ENCODE data around the gene INPP5B. TPM values are rescaled to one million over a fixed set of nuclear protein-coding genes. Genes with fewer than 3 reads are reported as not detected.

Gene INPP5B
- total RNA-seq, 1 experiment from 2014 or later = 21.5 TPM

DNA sequence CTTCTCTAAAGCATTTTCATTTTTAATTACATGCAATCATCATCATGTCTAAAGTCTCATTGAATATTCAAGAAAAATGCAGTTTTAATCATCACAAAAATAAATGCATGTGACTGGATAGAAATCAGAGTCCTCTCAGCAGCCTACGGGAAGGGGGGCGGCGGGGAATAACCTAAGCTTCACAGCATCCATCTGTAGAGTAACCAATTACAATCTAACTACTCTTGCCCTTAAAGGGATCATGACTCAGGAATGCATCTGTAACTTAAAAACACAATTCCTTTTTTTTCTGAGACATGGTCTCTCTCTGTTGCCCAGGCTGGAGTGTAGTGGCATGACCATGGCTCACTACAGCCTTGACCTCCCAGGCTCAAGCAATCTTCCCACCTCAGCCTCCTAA lies 110.1 kb downstream of the INPP5B start:
- H3K27ac Mint-ChIP-seq (ENCODE audit: unreplicated experiment) = no peak overlapping the region
- H3K36me3 Mint-ChIP-seq (ENCODE audit: insufficient read depth, unreplicated experiment) = peaks cover 26% of the 10 kb centered on the region
- H3K9me3 Mint-ChIP-seq (ENCODE audit: low read depth, unreplicated experiment) = no peaks in the 10 kb centered on the region
- CTCF ChIA-PET = no interaction called here
- intact Hi-C loops (cut with micrococcal nuclease; ENCODE audit: unreplicated experiment) = no loop called here
- BruUV-seq (replicated peaks) = no TSS peak
- no peak overlapping the region for H3K4me3 Mint-ChIP-seq (ENCODE audit: low read depth, unreplicated experiment)
- no peak for DNase-seq
- H3K27me3 Mint-ChIP-seq (ENCODE audit: unreplicated experiment) = no peaks in the 10 kb centered on the region
- TF ChIP-seq, protein P1, sequence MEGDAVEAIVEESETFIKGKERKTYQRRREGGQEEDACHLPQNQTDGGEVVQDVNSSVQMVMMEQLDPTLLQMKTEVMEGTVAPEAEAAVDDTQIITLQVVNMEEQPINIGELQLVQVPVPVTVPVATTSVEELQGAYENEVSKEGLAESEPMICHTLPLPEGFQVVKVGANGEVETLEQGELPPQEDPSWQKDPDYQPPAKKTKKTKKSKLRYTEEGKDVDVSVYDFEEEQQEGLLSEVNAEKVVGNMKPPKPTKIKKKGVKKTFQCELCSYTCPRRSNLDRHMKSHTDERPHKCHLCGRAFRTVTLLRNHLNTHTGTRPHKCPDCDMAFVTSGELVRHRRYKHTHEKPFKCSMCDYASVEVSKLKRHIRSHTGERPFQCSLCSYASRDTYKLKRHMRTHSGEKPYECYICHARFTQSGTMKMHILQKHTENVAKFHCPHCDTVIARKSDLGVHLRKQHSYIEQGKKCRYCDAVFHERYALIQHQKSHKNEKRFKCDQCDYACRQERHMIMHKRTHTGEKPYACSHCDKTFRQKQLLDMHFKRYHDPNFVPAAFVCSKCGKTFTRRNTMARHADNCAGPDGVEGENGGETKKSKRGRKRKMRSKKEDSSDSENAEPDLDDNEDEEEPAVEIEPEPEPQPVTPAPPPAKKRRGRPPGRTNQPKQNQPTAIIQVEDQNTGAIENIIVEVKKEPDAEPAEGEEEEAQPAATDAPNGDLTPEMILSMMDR (IDR thresholded peaks at IDR 0.05; ENCODE audit: unreplicated experiment) = no peak
- H3K4me1 Mint-ChIP-seq (ENCODE audit: low read depth, unreplicated experiment) = no peaks in the 10 kb centered on the region

DNA sequence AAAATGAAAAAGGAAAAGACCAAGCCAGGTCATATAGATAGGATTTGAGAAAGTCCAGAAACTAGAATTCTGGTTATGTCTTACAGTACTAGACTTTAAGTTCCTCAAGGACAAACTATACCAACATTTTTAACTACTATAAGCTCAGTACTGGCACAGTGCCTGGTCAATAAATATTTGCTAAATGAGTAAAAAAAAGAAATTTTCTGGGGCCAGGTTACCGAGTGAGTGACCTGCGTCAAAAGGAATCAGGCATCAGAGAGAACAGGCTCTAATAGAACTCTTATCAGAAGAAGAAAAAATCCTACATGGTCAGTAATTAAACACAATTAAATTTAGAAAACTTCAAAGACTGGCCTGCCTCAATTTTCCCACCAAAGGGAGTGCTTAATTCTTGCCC lies 115.0 kb downstream of the INPP5B start:
- intact Hi-C loops (cut with micrococcal nuclease; ENCODE audit: unreplicated experiment) = no loop called here
- BruUV-seq (replicated peaks) = no TSS peak
- Mint-ChIP-seq H3K9me3 (ENCODE audit: low read depth, unreplicated experiment) (no peaks in the 10 kb centered on the region), H3K4me3 (ENCODE audit: low read depth, unreplicated experiment) (no peak overlapping the region), H3K36me3 (ENCODE audit: insufficient read depth, unreplicated experiment) (peaks cover 14% of the 10 kb centered on the region), H3K27me3 (ENCODE audit: unreplicated experiment) (no peaks in the 10 kb centered on the region), H3K27ac (ENCODE audit: unreplicated experiment) (no peak overlapping the region), H3K4me1 (ENCODE audit: low read depth, unreplicated experiment) (no peaks in the 10 kb centered on the region)
- CTCF ChIA-PET = no interaction called here
- DNase-seq = no peak
- TF ChIP-seq, protein P1 (IDR thresholded peaks at IDR 0.05; ENCODE audit: unreplicated experiment) = no peak

DNA sequence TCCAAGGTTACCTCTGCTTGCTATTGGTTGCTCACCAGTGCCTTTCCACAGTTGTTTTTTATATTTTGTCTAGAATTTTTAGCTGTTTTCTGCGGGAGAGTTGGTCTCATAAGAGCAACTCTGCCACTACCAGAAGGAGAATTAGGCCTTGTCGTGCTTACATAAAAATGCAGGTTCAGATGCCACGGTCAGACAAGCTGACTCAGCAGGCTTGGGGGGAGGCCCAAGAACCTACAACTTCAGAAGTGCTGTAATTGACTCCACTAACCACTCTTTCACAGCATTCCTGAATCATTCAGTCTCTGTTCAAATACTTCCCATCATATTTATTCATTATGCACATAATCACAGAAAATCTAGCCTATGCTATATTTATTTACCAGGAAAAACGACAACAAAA lies 115.7 kb downstream of the INPP5B start:
- Mint-ChIP-seq H3K4me3 (ENCODE audit: low read depth, unreplicated experiment) (no peak overlapping the region), H3K27me3 (ENCODE audit: unreplicated experiment) (no peaks in the 10 kb centered on the region), H3K36me3 (ENCODE audit: insufficient read depth, unreplicated experiment) (peaks cover 14% of the 10 kb centered on the region), H3K4me1 (ENCODE audit: low read depth, unreplicated experiment) (no peaks in the 10 kb centered on the region), H3K9me3 (ENCODE audit: low read depth, unreplicated experiment) (no peaks in the 10 kb centered on the region), H3K27ac (ENCODE audit: unreplicated experiment) (no peak overlapping the region)
- no peak for DNase-seq
- BruUV-seq (replicated peaks) = no TSS peak
- TF ChIP-seq, protein P1 (IDR thresholded peaks at IDR 0.05; ENCODE audit: unreplicated experiment) = no peak
- intact Hi-C loops (cut with micrococcal nuclease; ENCODE audit: unreplicated experiment) = no loop called here
- CTCF ChIA-PET = interaction anchor here (0.6 kb wide), 1 partner anchor 146 kb away, joined by 4 read pairs; no protein-coding TSS in a partner anchor

DNA sequence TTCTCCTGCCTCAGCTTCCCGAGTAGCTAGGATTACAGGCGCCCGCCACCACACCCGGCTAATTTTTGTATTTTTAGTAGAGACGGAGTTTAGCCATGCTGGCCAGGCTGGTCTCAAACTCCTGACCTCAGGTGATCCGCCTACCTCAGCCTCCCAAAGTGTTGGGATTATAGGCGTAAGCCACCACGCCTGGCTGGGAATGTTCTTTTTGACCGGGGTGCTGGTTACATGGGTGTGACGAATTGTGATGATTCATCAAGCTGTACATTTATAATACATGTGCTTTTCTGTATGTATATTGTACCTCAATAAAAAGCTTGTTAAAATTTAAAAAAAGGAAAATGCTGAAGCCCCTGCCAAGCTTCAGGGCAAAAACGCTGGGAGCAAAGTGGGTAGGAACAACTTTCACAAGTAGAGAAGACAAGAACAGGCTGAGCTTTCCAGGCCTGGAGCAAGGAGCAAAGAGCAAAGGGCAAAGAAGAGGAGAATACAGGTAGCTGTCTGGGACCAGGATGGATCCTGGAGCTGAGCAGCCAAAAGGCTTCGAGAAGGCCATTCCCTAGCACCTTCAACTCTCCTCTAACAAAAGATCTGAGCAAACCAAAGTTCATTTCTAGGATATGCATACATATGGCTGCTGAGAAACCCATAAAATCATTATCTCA lies 118.3 kb downstream of the INPP5B start:
- CTCF ChIA-PET = interaction anchor here (0.8 to 1.4 kb wide), 2 partner anchors 12 to 661 kb away, joined by 3 to 5 read pairs; no protein-coding TSS in a partner anchor

More for the DNA sequence above, 118.3 kb downstream of the INPP5B start:
- peaks cover 13% of the 10 kb centered on the region for H3K36me3 Mint-ChIP-seq (ENCODE audit: insufficient read depth, unreplicated experiment)
- H3K27me3 Mint-ChIP-seq (ENCODE audit: unreplicated experiment) = no peaks in the 10 kb centered on the region
- TF ChIP-seq, protein P1 (IDR thresholded peaks at IDR 0.05; ENCODE audit: unreplicated experiment) = no peak
- no peak overlapping the region for H3K4me3 Mint-ChIP-seq (ENCODE audit: low read depth, unreplicated experiment)
- H3K27ac Mint-ChIP-seq (ENCODE audit: unreplicated experiment) = no peak overlapping the region
- intact Hi-C loops (cut with micrococcal nuclease; ENCODE audit: unreplicated experiment) = no loop called here
- no TSS peak for BruUV-seq (replicated peaks)
- no peak for DNase-seq
- no peaks in the 10 kb centered on the region for H3K4me1 Mint-ChIP-seq (ENCODE audit: low read depth, unreplicated experiment)
- no peaks in the 10 kb centered on the region for H3K9me3 Mint-ChIP-seq (ENCODE audit: low read depth, unreplicated experiment)

Data from Calu3 (cell line).